Middle frontal gyrus (tissue), 1 donor: Measurements from ENCODE around the gene THUMPD3.

ENCODE experiments used
- DNase-seq: peaks from one replicate; pipeline ENCODE4 v3.0.0-alpha.2; 2015; ENCODE audit warnings: low spot score; ENCODE audit errors: extremely low spot score

The THUMPD3 gene

DNA sequence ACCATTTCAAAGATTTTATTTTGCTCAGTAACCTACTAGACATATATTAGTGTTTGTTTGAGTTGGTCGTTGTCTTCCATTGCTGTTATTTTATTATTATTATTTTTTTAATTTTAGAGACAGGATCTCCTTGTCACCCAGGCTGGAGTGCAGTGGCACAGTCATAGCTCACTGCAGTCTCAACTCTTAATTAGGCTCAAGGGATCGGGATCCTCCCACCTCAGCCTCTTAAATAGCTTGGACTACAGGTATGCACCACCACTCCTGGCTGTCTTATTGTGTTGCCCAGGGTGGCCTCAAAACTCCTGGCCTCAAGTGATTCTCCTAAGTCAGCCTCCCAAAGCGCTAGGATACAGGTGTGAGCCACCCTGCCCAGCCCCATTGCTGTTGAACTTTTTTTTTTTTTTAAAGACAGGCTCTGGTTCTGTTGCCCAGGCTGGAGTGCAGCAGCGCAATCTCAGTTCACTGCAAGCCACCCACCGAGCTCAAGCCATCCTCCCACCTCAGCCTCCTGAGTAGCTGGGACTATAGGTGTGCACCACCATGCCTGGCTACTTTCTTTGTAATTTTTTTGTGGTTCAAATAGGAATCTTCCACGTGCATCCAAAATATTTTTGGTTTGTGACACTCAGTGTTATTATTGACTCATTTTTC is 52.8 kb downstream of the THUMPD3 start:
- no peak for DNase-seq

DNA sequence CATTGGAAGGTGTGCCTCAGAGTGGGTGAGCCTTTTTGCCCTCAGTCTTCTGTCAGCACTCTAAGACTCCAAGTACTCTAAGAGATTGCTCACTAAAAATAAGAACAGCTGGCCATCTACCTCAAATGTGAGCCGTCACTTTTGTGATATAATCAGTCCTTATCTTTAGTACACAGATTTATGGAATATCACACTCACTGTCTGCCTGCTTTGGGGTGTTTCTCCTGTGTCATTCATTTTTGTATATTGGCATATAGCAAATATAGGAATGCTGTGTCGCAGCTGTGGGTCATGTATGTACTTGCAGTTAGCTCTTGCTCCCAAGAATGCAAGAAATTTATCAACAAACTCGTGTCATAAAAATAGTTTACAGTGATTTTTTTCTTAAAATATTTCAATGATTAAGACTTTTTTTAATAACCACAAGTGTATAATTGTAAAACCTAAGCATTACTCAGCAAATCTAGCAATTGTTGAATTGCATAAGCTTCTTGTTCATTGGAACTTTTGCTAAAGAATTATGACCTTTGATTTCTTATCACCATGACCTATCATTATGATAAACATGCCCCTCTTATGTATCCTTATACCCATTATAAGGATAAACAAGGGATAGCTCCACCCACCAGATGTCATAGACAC is 53.4 kb downstream of the THUMPD3 start:
- no peak for DNase-seq

DNA sequence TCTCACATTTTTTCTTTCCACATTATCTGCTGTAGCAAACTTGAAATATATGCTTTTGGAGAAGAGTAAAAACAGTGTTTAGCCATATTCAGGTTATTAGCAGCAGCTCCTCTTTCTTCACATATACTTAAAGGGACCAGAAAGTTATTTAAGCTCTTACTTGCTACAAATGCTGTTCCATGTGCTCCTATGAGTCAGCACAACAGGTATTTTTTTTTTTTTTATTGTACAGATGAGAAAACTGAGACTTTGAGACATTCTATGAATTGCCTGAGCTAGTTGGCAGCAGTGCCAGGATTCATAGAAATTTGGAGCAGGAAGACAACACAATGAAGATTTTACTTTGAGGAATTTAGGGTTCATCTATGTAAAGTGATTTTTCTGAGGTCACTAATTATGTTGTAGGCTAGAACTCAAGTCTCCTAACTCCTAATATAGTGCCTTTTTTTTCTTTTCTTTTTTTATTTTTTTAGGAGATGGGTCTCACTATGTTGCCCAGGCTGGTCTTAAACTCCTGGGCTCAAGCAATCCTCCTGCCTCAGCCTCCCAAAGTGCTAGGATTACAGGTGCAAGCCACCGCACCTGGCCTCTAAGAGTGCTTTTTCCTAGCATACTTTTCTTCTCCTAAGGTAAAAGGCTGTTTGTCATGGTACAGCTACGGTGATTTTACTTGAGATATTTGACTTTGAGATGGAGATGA is 58.1 kb downstream of the THUMPD3 start:
- DNase-seq = no peak

DNA sequence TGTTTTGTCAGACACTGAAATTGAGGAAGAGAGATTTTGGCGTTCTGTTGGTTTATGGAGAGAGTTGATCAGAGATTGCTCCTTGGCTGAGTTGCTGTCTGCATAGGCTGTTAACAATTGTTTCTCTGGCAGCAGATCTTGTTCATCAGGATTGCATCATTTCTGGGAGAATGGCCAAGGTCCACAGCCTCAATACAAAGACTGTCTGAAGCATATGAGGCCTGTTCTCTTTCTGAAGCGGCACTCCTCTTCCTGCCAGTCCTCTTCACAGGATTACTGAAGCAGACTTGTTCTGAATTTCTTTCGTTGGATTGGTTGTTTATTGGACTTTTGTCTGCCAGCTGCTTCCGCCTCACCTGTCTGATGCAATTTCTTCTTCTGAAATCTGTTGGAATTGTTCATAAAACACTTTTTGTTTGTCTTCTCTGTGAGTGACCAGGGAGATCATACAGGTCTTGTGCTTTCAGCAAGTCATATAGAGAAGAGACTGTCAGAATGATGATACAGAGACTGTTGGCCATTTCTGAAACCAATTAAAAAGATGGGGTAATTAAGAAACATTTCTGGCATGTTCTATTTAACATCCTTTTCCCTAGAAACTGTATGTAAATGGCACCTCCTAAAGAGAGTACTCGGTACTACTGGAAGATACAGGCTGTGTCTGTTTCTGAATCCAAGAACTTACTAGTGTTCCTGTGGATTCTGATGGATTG is 60.0 kb downstream of the THUMPD3 start:
- peak; percentile 92 for DNase-seq

DNA sequence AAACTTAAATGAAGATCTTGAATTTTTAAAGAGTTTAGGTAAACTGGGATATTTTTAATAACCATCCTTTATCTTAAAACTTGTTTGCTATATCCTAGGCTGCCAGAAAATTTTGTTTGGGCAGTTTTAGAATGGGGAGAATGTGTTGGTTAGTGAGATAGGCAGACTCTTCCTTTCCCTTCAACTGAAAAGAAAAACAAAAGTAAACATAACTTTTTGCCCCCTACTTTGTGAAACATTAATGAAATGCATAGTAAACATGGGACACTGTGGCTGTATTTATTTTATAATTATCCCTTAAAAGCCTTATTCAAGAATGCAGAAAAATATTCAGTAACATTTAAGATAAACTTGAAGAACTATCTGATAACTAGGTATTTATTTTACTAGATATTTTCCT is 65.6 kb downstream of the THUMPD3 start:
- no peak for DNase-seq

DNA sequence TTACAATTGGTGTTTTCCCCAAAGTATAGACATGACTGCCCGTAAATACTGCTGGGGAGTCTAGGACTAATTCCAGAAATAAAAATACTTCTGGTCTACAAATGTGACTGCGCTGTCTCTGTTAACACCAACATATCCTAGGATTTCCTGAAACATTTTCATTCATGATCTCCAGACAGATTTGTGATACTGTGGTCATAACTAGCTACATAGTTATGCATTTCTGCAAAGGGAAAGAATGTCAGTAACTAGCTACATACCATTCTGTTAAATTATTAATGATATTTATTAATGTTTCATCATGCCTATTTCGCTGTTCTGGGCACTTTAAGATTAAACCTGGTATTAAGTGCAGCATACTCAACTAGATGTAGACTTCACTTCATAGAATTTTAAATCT is 67.9 kb downstream of the THUMPD3 start:
- DNase-seq = no peak

DNA sequence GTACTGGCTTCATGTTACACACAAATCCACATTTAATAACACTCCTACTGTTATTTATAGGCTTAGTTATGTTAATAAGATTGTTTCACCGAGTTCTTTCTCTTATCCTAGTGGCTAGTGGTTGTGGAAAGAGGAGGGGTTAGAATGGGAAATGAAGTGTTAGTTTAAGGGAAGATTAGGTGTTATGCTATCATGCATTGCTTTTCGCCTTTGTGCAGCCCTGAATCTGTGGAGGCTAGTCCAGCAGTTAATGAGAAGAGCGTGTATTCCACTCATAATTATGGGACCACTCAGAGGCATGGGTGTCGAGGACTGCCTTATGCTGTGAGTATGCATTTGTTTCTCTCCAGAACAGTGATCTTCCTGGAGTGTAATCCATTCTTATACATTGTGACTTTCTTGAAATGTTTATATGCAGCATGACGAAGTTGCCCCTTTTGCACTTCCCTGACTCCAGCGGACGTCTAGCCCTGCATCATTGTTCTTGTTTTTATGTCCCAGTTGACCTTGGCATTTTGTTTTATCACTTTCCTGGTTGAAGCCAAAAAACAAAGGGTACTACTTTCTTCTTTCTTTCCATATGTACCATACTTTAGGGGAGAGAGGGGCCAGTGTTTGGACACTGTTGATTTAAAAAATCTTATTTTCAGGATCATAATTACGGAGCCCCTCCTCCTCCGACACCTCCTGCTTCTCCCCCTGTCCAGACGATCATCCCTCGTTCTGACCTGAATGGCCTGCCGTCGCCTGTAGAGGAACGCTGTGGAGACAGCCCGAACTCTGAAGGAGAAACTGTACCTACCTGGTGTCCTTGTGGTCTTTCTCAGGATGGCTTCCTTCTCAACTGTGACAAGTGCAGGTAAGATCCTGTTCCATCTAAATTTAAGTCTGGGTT is 71.0 kb downstream of the THUMPD3 start:
- no peak for DNase-seq

DNA sequence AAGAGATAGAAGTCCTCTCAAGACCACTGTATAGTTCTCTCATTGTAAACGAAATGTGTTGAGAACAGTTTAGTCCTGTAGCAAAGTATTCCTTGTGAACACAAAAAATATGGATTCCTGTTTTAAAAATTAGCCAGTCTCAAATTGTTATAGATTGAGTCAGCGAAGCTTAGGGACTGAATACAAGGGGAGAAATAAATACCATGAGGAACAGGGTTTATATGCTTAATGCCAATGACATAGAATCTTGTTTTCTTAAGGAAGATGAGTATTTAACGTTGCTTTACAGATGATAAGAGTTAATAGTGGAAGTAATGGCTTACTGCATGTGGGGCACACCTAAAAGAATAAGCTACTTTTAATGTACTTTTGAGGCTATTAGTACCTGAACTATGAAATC is 72.5 kb downstream of the THUMPD3 start:
- DNase-seq = no peak
